Astrocyte (in vitro differentiated cells and primary cell): Measurements from ENCODE around the gene VWF. TPM values are rescaled to one million over a fixed set of nuclear protein-coding genes. Genes with fewer than 3 reads are reported as not detected.

ENCODE experiments used
- DNase-seq: peaks from one replicate; pipeline ENCODE4 v3.0.0-alpha.2; 2010; ENCODE audit warnings: low read depth
- FAIRE-seq: peaks from 2 replicates; lab custom pipeline; 2011; peaks lifted over from hg19 to GRCh38; lab: Jason Lieb, UNC
- H2AFZ ChIP-seq: 2 replicates; pipeline ENCODE4 v1.6.0; 2012; ENCODE audit warnings: low read depth, low read length, inconsistent platforms
- H3K27ac ChIP-seq: 2 replicates; pipeline ENCODE4 v1.5.1; 2011; ENCODE audit warnings: low read depth, low read length, inconsistent platforms
- H3K27me3 ChIP-seq: 2 replicates; pipeline ENCODE4 v1.6.0; 2011; ENCODE audit warnings: low read length, inconsistent platforms; ENCODE audit not compliant: insufficient read depth
- H3K36me3 ChIP-seq: 2 replicates; pipeline ENCODE4 v1.5.1; 2011; ENCODE audit warnings: low read length, inconsistent platforms; ENCODE audit not compliant: insufficient read depth
- H3K4me1 ChIP-seq: 2 replicates; pipeline ENCODE4 v1.5.1; 2011; ENCODE audit warnings: low read length, inconsistent platforms; ENCODE audit not compliant: insufficient read depth
- H3K4me2 ChIP-seq: 2 replicates; pipeline ENCODE4 v1.6.0; 2012; ENCODE audit warnings: low read length, inconsistent platforms
- H3K4me3 ChIP-seq: 2 replicates; pipeline ENCODE4 v1.5.1; 2011; ENCODE audit warnings: low read depth, mild to moderate bottlenecking, low read length, inconsistent platforms; ENCODE audit not compliant: insufficient read depth
- H3K79me2 ChIP-seq: 2 replicates; pipeline ENCODE4 v1.6.0; 2012; ENCODE audit warnings: mild to moderate bottlenecking, low read length, inconsistent platforms; ENCODE audit not compliant: insufficient read depth
- H3K9ac ChIP-seq: 2 replicates; pipeline ENCODE4 v1.6.0; 2012; ENCODE audit warnings: mild to moderate bottlenecking, low read length, inconsistent platforms
- H3K9me3 ChIP-seq: 2 replicates; pipeline ENCODE4 v1.5.1; 2012; ENCODE audit warnings: low read depth, mild to moderate bottlenecking, low read length, inconsistent platforms; ENCODE audit not compliant: insufficient read depth
- H4K20me1 ChIP-seq: 2 replicates; pipeline ENCODE4 v1.6.0; 2012; ENCODE audit warnings: low read length, inconsistent platforms; ENCODE audit not compliant: insufficient read depth
- H3K27ac Mint-ChIP-seq: one replicate; pipeline ENCODE4 v1.8.0; 2021; ENCODE audit warnings: mild to moderate bottlenecking, mixed read lengths; ENCODE audit not compliant: unreplicated experiment
- H3K27me3 Mint-ChIP-seq: one replicate; pipeline ENCODE4 v1.8.0; 2021; ENCODE audit warnings: low read depth, mixed read lengths; ENCODE audit not compliant: unreplicated experiment
- H3K36me3 Mint-ChIP-seq: one replicate; pipeline ENCODE4 v1.8.0; 2021; ENCODE audit warnings: low read depth, mixed read lengths; ENCODE audit not compliant: unreplicated experiment
- H3K4me1 Mint-ChIP-seq: one replicate; pipeline ENCODE4 v1.8.0; 2021; ENCODE audit warnings: low read depth, mixed read lengths; ENCODE audit not compliant: unreplicated experiment
- H3K4me3 Mint-ChIP-seq: one replicate; pipeline ENCODE4 v1.8.0; 2021; ENCODE audit warnings: mild to moderate bottlenecking, moderate library complexity, mixed read lengths; ENCODE audit not compliant: unreplicated experiment
- H3K9me3 Mint-ChIP-seq: one replicate; pipeline ENCODE4 v1.8.0; 2021; ENCODE audit warnings: mild to moderate bottlenecking, mixed read lengths; ENCODE audit not compliant: unreplicated experiment
- CTCF ChIP-seq: IDR thresholded peaks from 2 replicates; pipeline ENCODE4 v1.5.1; 2011; ENCODE audit warnings: low read depth, mild to moderate bottlenecking, inconsistent platforms, low read length, moderate library complexity; ENCODE audit not compliant: insufficient read depth
- EZH2 ChIP-seq: IDR thresholded peaks from 2 replicates; pipeline ENCODE4 v1.6.1; 2012; ENCODE audit warnings: mild to moderate bottlenecking, low read length, inconsistent platforms; ENCODE audit not compliant: insufficient read depth
- total RNA-seq: library from RNA; stranded (reverse); gene quantifications from 2 replicates; pipeline ENCODE4 v1.2.1, GENCODE V29; 2021

Gene VWF
- total RNA-seq, 1 donor from 2014 or later = 0.23 TPM

- peak; percentile 55 for FAIRE-seq
- no peaks in the 10 kb centered on the region for H3K9me3 Mint-ChIP-seq
- peaks cover 5% of the 10 kb centered on the region for H3K4me1 Mint-ChIP-seq
These were observed 84.4 kb downstream of the VWF start for GRCh38 chr12:6039894-6040601.

GRCh38 chr12:6038160-6038559 is 86.3 kb downstream of the VWF start:
- H3K9ac ChIP-seq = no peak overlapping the region
- no peak for TF ChIP-seq EZH2
- peak; percentile 84 for TF ChIP-seq CTCF
- H3K4me1 ChIP-seq = no peaks in the 10 kb centered on the region
- H3K4me3 Mint-ChIP-seq = no peak overlapping the region
- FAIRE-seq (no peak), DNase-seq (peak; percentile 49)
- no peak overlapping the region for H3K27ac ChIP-seq
- peaks cover 3% of the 10 kb centered on the region for H3K36me3 Mint-ChIP-seq
- H3K27me3 Mint-ChIP-seq = peaks cover 2% of the 10 kb centered on the region
- no peak overlapping the region for H2AFZ ChIP-seq
- no peaks in the 10 kb centered on the region for H3K27me3 ChIP-seq
- H3K9me3 ChIP-seq = no peaks in the 10 kb centered on the region
- H3K36me3 ChIP-seq = no peaks in the 10 kb centered on the region
- peaks cover 10% of the 10 kb centered on the region for H3K4me1 Mint-ChIP-seq
- H3K4me3 ChIP-seq = no peak overlapping the region
- no peak overlapping the region for H3K4me2 ChIP-seq
- H3K79me2 ChIP-seq = no peaks in the 10 kb centered on the region
- no peaks in the 10 kb centered on the region for H3K9me3 Mint-ChIP-seq
- H4K20me1 ChIP-seq = no peaks in the 10 kb centered on the region
- H3K27ac Mint-ChIP-seq = no peak overlapping the region

More at GRCh38 chr12:6039894-6040601, 84.4 kb downstream of the VWF start:
- no peak overlapping the region for H3K4me3 Mint-ChIP-seq
- H4K20me1 ChIP-seq = no peaks in the 10 kb centered on the region
- TF ChIP-seq EZH2 = no peak
- TF ChIP-seq CTCF = peak; percentile 85
- peaks cover 3% of the 10 kb centered on the region for H3K4me1 ChIP-seq
- no peaks in the 10 kb centered on the region for H3K36me3 Mint-ChIP-seq
- no peaks in the 10 kb centered on the region for H3K9me3 ChIP-seq
- H3K9ac ChIP-seq = peak overlapping the region; percentile 4
- H2AFZ ChIP-seq = peak overlapping the region; percentile 62
- no peaks in the 10 kb centered on the region for H3K79me2 ChIP-seq
- H3K4me3 ChIP-seq = no peak overlapping the region
- H3K27me3 Mint-ChIP-seq = peaks cover 2% of the 10 kb centered on the region
- peak overlapping the region; percentile 46 for H3K4me2 ChIP-seq
- H3K27me3 ChIP-seq = no peaks in the 10 kb centered on the region
- H3K27ac ChIP-seq = no peak overlapping the region
- DNase-seq = peak; percentile 34
- no peaks in the 10 kb centered on the region for H3K36me3 ChIP-seq
- no peak overlapping the region for H3K27ac Mint-ChIP-seq

GRCh38 chr12:6037459-6037858 is 87.0 kb downstream of the VWF start:
- Histone ChIP-seq H3K4me1 (no peaks in the 10 kb centered on the region), H3K79me2 (no peaks in the 10 kb centered on the region), H3K4me2 (no peak overlapping the region), H2AFZ (no peak overlapping the region), H3K27me3 (no peaks in the 10 kb centered on the region), H3K27ac (no peak overlapping the region), H4K20me1 (no peaks in the 10 kb centered on the region), H3K36me3 (no peaks in the 10 kb centered on the region), H3K9ac (no peak overlapping the region), H3K9me3 (no peaks in the 10 kb centered on the region), H3K4me3 (no peak overlapping the region)
- TF ChIP-seq CTCF (no peak), EZH2 (no peak)
- H3K27me3 Mint-ChIP-seq = no peaks in the 10 kb centered on the region
- no peak overlapping the region for H3K27ac Mint-ChIP-seq
- DNase-seq (no peak), FAIRE-seq (no peak)
- peaks cover 12% of the 10 kb centered on the region for H3K4me1 Mint-ChIP-seq
- no peaks in the 10 kb centered on the region for H3K9me3 Mint-ChIP-seq
- peaks cover 3% of the 10 kb centered on the region for H3K36me3 Mint-ChIP-seq
- no peak overlapping the region for H3K4me3 Mint-ChIP-seq
